Cerebellar cortex (tissue), 1 donor: Measurements from ENCODE around the gene ST13.
"Not testable (repeated sequence)": the region's sequence is repeated elsewhere in the genome, so short reads cannot be mapped to it uniquely, and the experiment has no call there.

Experiments
- DNase-seq: peaks from one replicate; pipeline ENCODE4 v3.0.0-alpha.2; 2015; ENCODE audit warnings: low spot score

Gene ST13

GRCh38 chr22:40856513-40857308 is at the start of gene ST13, which contains the start of gene XPNPEP3:
TSS of gene ST13 (minus strand) at chr22:40856639. CDS start at chr22:40856540, 99 bp downstream.
TSS of gene XPNPEP3 (plus strand) at chr22:40857148. CDS start at chr22:40857182, 34 bp downstream.
- DNase-seq, result peak; percentile 97

- DNase-seq, result no peak
These were observed 47.7 kb upstream of the ST13 start for GRCh38 chr22:40904101-40904500.

GRCh38 chr22:40898850-40899357 is 42.5 kb upstream of the ST13 start:
- DNase-seq, result peak; percentile 74

DNA sequence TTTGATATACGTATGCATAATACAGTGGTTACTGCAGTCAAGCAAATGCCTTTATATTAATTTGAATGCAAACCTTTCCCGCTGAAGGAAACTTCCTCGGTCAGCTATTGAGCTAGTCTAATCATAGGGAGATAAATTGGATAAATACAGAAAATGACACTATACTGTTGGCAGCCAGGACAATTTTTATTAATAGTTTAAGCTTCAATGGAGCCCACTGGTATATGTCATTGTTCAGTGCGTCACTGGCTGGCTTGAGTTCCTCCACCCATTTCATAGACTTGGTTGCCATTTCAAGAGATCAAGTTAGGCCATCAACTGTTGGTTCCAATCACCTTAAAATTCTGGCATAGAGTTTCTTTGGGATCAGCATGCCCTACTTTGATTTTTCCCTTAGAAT is 38.0 kb upstream of the ST13 start:
- no peak for DNase-seq

- no peak for DNase-seq
These were observed 34.4 kb upstream of the ST13 start for GRCh38 chr22:40890881-40891280.

DNA sequence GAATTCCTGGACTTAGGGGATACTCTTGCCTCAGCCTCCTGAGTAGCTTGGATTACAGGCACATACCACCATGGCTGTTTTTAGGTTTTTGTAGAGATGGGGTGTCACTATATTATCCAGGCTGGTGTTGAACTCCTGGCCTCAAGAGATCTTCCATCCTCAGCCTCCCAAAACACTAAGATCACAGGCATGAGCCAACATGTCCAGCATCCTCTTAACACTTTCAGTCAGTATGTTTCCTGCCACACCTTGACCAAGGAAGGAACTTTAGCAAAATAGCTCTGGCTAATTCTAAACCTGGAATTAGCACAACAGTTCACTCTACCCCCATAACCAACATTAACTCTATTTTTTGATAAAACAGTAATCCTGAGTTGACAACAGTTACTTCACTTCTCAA is 32.7 kb upstream of the ST13 start:
- no peak for DNase-seq

DNA sequence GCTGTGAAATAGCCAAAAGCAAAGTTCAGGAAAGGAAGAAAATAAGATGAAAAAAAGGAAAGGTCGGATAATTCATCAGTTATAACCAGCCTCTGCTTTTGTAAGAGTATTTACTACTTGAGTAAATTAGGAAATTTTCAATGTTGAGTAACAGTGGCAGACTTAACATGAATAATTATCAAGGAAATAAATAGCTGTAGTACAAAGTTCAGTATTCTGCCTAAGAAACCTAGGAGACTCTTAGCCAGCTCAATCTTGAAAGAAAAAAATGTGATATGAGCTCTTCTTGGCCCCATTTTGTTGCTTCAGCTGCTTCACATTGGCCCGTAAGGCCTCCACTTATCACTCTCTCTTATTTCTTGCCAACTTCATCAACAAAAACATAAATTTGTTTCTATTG is 22.5 kb upstream of the ST13 start:
- no peak for DNase-seq

- no peak for DNase-seq
These were observed 21.0 kb upstream of the ST13 start for GRCh38 chr22:40877488-40877887.

DNA sequence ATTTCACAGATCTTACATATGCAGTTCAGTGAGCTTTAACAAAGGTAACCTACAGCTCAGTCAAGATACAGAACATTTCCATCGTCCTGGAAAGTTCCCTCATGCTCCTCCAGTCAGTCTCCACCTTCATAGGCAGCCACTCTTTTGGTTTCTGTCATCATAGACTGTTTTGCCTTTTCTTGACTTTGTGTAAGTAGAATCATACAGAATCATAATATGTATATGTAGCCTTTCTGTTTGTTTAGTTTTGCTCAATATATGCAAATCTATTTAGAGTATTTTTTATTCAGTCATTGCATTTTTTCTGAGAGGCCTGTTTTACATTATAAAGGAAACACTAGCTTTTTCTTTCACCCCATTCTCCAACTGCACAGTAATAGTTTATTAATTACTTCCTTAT is 20.5 kb upstream of the ST13 start:
- DNase-seq, result no peak

DNA sequence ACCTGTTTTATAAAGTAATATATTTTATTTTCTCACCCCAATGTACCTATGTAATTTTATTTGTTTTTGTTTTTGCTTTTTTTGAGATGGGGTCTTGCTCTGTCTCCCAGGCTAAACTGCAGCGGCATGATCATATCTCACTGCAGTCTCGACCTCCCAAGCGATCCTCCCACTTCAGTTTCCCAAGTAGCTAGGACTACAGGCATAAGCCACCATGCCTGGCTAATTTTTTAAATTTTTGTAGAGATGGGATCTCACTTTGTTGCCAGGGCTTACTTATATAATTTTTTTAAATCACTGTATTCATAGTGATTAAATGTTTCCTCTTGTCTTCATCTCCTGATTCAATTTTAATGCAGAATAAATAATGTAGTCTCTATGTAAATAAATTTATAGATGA is 18.7 kb upstream of the ST13 start:
- no peak for DNase-seq

DNA sequence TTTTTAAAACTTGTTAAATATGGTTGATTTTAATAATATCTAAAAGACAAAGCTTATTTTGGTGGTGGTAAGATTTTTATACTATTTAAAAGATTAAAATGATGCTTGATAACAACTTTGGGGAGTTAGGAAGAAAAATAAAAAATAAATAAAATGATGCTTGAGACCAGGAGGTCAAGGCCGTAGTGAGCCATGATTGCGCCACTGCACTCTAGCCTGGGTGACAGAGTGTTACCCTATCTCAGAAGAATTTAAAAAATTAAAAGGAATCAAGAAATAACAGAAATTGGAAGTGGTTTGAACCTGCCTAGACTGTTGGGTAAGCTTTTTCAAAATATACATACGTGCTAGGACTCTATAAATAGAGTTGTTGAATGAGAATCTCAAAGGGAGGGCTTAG is 17.6 kb upstream of the ST13 start:
- DNase-seq, result no peak

- DNase-seq, result not testable (repeated sequence)
These were observed 11.9 kb upstream of the ST13 start for GRCh38 chr22:40868379-40868778.

GRCh38 chr22:40867109-40867508 is 10.7 kb upstream of the ST13 start:
- no peak for DNase-seq

GRCh38 chr22:40862537-40862936 is 6.1 kb upstream of the ST13 start:
- no peak for DNase-seq

DNA sequence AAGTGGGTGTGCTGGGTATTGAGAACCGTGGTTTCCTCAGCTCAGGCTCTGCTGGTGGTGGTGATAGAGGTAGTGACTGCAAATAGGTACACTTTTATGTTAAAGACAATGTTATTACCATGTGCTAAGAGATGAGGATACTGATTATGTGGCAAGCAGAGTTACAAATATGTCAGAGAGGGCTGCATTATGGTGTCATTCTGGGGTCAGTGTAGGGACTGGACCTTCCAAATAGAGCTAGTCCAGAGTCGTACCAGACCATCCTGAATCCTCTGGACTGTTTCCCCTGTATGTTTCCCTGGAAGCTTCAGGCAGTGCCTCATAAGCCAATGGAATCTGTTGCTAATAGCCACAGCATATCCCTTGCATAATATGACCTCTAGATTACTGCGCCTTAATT is 5.6 kb upstream of the ST13 start, which contains the start of gene DNAJB7:
Gene DNAJB7 (minus strand): TSS at position 101 of the 400 bp plus-strand sequence. CDS start 119 bp downstream, outside the sequence.
- DNase-seq, result no peak

- DNase-seq, result no peak
These were observed 943 bp upstream of the ST13 start for GRCh38 chr22:40857309-40857855.

DNA sequence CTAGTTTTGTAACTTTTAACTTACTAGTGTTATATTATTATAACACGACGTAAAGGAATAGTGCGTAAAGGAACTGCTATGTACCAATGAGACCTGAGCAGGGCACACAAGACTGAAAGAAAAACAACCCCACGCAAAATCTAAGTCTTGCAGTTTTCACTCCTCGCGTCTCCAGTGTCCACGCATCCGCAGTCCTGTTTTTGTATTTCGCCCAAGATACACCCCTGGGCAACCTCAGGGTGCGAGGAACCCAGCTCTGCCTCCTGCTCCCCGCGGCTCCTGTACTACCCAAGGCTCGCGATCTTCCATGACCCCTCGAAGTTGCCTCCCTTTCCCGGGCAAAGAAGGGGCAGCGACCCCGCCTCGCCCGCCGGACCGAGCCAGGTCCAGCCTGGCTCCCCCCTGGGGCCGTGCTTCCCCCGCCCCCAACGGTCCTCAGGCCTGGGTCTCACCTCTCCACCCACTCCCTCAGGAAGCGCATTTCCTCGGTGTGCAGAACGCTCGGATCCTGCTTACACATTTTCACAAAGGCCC is 393 bp downstream of the ST13 start:
- peak; percentile 34 for DNase-seq

- peak; percentile 19 for DNase-seq
These were observed 1.1 kb downstream of the ST13 start for GRCh38 chr22:40855071-40855978.

- peak; percentile 9 for DNase-seq
These were observed 2.5 kb downstream of the ST13 start for GRCh38 chr22:40853961-40854360.

- no peak for DNase-seq
These were observed 3.1 kb downstream of the ST13 start for GRCh38 chr22:40853333-40853732.

DNA sequence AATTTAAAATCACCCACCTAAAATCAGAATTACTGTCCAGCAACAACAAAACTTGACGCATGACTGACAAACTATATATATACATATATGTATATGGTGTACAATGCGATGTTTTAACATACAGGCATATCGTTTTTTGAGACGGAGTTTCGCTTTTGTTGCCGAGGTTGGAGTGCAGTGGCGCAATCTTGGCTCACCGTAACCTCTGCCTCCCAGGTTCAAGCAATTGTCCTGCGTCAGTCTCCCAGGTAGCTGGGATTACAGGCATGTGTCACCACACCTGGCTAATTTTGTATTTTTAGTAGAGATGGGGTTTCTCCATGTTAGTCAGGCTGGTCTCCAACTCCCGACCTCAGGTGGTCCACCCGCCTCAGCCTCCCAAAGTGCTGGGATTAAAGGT is 10.6 kb downstream of the ST13 start:
- not testable (repeated sequence) for DNase-seq

DNA sequence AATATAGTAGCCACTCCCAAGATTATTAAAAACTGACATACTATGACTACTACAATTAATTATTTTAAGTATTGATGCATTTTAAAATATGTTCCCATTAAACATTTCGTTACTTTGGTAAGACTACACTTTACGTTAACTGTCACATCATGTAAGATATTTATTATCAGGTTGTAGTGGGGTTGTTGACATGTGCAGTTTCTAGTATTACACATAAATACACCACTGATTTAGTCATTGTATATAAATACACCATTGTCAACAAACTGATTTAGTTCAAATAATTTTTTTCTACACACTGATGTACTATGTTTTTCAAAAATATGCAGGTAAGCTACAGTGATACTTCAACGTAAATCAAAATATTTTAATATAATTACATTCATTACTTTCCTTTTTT is 11.5 kb downstream of the ST13 start:
- no peak for DNase-seq
